ENCODE results near the gene TRIM2.

DNA sequence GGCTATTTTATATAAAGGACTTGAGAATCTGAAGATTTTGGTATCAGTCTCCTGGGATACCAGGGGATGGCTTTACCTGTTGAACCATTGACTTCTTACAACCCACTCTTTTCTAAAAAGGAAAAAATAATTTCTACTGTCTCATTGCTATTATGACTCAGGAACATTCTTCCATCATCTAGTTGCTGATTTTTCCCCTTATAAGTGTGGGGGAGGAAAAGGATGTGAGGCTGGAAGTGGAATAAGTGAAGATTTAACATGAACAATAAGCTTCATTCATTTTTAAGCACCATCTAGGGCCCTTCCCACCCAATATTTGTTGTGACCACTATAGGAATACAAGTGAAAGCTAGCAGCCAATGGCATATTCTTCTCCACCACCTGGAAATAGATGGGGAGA, 129.6 kb downstream of the TRIM2 start:
- TF ChIP-seq CTCF (conservative IDR thresholded peaks at IDR 0.05; ENCODE audit: low read length) (no peak), EZH2phosphoT487 (IDR thresholded peaks at IDR 0.05; ENCODE audit: borderline replicate concordance, low read depth, low read length) (no peak)
